Measurements from ENCODE around the gene ARVCF.

Gene ARVCF

DNA sequence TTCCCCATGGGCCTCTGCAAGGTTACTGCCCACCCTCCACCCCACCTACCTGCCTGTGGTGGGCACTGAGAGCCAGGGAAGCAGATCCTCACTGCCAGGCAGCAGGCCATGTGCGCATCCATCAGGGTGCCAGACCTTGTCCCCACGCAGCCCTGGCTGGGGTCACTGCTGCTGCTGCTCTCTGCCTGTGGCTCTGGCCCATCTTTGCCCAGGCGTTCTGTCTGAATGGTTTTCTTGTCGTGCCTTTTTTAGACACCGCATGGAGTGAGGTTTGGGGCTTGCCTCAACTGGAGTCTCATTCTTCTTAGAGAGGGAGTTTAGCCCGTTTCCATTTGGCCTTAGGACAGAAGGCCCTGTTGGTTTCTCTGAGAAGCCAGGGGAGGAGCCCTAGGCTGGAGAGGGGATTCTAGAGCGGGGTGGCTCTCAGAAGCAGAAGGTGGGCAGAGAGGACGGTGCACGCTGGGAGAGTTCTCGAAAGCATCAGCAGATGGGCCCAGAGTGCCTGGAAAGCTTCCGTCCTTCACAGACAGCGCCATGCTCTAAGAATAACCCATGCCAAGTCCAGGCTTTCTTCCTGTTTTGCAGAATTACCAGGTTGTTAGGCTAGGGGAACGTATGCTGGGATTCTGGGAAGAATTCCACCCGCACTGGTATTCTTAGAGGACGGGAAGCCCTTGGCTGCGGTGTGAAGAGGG lies 12.4 kb upstream of the ARVCF start:
- TF ChIP-seq, protein P1, sequence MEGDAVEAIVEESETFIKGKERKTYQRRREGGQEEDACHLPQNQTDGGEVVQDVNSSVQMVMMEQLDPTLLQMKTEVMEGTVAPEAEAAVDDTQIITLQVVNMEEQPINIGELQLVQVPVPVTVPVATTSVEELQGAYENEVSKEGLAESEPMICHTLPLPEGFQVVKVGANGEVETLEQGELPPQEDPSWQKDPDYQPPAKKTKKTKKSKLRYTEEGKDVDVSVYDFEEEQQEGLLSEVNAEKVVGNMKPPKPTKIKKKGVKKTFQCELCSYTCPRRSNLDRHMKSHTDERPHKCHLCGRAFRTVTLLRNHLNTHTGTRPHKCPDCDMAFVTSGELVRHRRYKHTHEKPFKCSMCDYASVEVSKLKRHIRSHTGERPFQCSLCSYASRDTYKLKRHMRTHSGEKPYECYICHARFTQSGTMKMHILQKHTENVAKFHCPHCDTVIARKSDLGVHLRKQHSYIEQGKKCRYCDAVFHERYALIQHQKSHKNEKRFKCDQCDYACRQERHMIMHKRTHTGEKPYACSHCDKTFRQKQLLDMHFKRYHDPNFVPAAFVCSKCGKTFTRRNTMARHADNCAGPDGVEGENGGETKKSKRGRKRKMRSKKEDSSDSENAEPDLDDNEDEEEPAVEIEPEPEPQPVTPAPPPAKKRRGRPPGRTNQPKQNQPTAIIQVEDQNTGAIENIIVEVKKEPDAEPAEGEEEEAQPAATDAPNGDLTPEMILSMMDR (IDR thresholded peaks at IDR 0.05; ENCODE audit: low read depth, low read length): no peak
- no peak overlapping the region for H3K4me3 ChIP-seq (ENCODE audit: low read depth, low read length)

DNA sequence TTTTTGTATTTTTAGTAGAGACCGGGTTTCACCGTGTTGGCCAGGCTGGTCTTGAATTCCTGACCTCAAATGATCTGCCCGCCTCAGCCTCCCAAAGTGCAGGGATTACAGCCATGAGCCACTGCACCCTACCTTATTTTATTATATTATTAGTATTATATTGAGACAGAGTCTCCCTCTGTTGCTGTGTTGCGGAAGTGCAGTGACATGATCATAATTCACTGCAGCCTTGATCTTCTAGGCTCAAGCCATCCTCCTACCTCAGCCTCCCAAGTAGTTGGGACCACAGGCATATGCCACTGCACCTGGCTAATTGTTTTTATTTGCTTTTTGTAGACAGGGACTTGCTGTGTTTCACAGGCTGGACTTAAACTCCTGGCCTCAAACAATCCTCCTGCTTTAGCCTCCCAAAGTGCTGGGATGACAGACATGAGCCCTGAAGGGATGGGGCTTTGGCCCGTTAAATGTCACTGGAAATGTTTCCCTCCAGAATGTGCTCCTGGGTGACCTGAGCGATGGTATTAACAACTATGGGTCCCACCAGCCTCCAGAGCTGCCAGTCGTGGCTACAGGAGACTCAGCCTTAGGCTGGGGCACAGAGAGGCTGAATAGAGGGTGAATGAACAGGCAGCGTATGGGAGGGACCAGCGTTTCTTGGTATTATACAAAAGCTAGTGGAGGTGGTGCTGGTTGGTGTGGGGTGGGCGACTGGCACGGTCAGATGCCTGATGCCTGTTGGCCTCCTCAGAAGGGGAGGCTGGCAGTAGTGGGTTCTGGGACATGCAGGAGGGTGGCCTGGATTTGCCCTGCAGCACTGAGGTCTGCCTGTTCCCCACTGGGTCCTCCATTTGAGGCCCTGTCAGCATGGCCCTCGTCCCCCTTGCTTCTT lies 11.6 kb upstream of the ARVCF start:
- TF ChIP-seq, protein P1 (IDR thresholded peaks at IDR 0.05; ENCODE audit: low read depth, low read length): no peak; the same call in 1 of the 2 replicates

DNA sequence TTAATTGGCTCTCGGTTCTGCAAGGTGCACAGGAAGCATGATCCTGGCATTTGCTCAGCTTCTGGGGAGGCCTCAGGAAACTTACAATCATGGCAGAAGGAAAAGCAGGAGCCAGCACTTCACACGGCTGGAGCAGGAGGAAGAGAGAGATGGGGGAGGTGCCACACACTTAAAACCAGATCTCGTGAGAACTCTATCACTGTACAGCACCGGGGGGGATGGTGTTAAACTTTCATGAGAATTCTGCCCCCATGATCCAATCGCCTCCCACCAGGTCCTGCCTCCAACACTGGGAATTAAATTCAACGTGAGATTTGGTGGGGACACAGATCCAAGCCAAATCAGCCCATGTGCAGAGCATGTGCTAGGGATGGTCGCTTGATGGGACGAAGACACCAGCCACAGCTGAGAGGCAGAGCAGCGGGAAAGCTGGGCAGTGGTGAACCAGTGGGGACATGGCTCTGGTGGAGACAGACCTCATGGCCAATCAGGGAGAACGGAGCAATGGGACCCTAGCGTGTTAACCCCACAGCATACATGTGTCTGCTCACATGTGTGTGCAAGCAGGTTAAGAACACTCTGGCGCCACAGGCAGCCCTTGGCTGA lies 10.5 kb upstream of the ARVCF start:
- H3K4me3 ChIP-seq (ENCODE audit: low read depth, low read length): no peak overlapping the region
- TF ChIP-seq, protein P1 (IDR thresholded peaks at IDR 0.05; ENCODE audit: low read depth, low read length): no peak

More for the DNA sequence above, 11.6 kb upstream of the ARVCF start:
- H3K4me3 ChIP-seq (ENCODE audit: low read depth, low read length): no peak overlapping the region

DNA sequence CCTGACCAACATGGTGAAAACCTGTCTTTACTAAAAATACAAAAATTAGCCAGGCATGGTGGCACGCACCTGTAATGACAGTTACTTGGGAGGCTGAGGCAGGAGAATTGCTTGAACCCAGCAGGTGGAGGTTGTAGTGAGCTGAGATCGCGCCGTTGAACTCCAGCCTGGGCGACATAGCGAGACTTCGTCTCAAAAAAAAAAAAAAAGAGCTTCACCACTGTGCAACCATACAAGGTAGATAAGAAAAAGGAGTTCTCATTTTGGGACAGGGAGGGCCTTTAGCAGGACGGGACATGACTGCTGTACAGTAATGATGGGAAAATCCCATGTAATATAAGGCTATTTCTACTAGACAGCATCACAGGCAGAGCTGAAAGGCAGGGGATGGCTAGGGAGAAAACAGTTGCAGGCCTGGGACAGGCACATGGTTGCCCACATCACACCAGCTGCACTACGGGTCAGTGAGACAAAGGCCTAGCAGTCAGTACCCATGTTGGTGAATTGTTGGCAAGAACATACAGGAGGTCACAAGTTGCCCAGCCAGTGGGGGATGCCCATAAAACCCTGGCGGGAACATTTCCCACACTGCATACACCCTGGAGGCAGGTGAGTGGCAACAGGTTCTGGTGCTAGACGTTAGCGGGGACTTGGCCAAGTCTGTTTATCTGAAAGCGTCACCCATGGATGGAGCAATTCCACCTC lies 9.7 kb upstream of the ARVCF start:
- no peak overlapping the region for H3K4me3 ChIP-seq (ENCODE audit: low read depth, low read length)
- TF ChIP-seq, protein P1 (IDR thresholded peaks at IDR 0.05; ENCODE audit: low read depth, low read length): no peak

DNA sequence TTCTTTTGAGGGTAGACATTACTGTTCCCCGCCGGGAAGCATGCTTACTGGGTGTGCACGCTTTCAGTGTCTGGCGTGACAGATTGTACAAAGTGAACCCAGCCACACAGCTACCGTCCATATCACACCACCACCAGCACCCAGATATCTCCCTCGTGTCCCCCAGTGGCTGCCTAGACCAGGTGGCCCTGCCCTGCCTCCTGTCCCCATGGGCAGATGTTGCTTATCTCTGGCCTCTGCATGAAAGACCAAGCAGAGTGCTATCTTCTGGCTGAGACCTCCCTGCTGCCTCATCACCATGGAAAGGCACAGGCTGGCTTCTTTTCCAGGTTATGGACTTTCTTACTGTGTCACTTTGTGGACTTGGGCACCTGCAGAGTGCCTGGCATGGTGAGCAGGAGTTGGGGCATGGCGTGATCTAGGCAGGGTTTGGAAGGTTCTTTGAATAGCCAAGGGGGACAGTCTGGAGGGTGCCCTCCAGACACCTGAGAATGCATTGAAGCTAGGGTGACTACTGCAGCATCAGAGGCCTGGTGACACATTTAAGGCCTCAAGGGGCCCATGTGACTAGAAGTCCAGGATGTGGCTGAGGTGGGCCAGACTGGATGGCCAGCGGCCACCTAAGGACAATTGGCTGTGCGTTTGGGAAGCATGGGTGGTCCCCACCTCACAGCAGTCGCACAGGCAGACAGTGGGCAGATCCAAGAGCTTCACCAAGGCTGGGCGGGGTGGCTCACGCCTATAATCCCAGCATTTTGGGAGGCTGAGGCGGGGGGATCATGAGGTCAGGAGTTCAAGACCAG lies 9.0 kb upstream of the ARVCF start:
- H3K4me3 ChIP-seq (ENCODE audit: low read depth, low read length): no peak overlapping the region
- TF ChIP-seq, protein P1 (IDR thresholded peaks at IDR 0.05; ENCODE audit: low read depth, low read length): no peak

DNA sequence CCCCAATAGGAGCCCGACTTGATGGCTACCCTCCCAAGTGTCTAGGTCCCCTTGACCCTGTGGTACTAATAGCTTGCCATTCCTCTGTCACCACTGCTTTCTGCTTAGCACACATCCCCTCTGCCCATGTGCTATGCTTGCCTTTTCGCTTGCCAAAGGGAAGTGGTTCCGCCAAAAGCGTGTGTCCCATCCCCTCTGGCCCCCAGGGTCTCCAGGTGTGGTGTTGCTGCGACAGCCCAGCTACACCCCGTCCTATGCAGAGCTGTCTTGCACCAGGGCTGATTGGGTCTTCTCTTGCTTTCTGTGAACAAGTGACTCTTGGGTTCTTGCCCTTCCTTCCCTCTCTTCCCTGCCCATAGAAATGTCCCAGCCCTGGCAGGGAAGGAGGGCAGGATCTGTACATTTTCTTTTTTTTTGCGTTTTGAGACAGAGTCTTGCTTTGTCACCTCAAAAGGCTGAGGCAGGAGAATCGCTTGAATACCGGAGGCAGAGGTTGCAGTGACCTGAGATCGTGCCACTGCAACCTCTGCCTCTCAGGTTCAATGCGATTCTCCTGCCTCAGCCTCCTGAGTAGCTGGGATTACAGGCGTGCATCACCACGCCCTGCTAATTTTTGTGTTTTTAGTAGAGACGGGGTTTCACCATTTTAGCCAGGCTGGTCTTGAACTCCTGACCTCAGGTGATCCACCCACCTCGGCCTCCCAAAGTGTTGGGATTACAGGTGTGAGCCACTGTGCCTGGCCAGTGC lies 8.2 kb upstream of the ARVCF start:
- TF ChIP-seq, protein P1 (IDR thresholded peaks at IDR 0.05; ENCODE audit: low read depth, low read length): no peak
- no peak overlapping the region for H3K4me3 ChIP-seq (ENCODE audit: low read depth, low read length)
